ENCODE results near the gene LIPC. TPM values are rescaled to one million over a fixed set of nuclear protein-coding genes. Genes with fewer than 3 reads are reported as not detected.
"Not testable (repeated sequence)": the region's sequence is repeated elsewhere in the genome, so short reads cannot be mapped to it uniquely, and the experiment has no call there.

LIPC gene
- total RNA-seq, 1 experiment from 2014 or later: not detected

DNA sequence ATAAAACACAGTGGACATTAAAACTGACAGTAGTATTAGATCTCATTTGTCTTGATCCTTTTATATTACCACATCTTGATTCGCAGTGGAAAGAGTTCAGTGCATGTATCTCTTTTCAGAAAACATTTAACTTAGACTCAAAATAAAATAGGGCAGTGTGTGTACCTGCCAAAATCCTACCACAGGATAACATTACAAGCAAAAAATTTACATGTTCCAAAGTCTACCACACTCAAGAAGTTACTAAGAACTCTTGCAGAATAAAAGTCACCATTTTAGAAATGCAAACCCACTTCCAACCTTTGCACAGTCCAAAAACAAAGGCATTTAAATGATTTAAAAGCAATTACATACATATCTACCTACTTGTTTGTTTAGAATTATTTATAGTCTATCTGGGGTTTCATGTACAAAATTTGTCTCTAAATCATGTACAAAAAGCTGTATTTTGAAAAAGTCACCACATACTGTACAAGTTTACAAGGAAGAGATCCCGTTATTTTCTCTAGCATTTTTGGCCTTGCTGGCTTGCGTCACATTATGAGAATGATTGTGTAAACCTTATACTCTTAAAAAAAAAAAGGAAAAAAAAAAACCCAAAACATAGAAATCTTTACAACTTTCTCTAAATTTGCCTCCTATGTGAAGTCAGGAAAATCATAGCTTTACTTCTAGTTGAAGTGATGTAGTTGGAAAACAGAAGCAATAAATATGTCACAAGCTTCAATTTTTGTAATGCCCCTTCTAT is 163.9 kb downstream of the LIPC start:
- H3K27ac Mint-ChIP-seq (ENCODE audit: low read depth, unreplicated experiment): no peak overlapping the region

DNA sequence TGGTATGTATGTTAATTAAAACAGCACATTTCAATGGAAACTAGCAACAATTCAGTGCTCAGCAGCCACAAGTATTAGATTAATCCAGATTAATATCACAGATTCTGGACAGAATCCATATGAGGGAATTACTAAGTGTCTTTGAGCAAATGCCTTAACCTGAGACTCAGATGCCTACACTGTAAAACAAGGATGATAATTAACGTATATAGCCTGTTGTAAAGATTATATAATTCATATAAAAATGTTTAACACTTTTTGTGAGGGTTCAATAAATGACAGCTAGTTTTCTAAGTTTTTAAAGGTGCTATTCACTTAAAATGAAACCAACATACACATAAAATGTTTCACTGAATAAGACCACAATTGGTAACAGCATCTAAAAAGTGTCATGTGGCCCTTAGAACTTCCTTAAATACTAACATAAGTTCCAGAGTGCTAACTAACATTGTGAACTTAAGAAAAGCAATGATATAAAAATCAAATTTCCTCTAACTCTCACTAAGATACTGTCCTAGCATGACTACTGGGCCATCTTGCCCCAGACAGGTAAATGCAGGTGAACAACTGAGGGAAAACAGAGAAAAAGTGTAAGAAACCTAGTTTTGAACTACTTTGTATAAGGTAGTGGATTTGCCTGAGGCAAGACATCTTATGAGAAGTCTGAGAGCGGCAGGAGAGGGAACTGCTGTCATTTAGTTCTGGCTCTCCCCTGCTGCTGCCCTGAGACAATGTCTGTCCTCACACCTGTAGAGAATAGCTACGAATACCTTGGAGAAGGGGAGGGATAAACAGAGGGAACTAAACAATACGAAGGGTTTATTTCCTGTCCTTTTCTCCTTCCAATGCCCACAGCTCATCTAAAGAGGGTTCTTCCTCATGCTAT is 166.4 kb downstream of the LIPC start:
- Mint-ChIP-seq H3K27ac (ENCODE audit: low read depth, unreplicated experiment) (no peak overlapping the region), H3K4me1 (ENCODE audit: insufficient read depth, unreplicated experiment) (no peaks in the 10 kb centered on the region), H3K27me3 (ENCODE audit: insufficient read depth, unreplicated experiment) (no peaks in the 10 kb centered on the region), H3K36me3 (ENCODE audit: insufficient read depth, unreplicated experiment) (peaks cover 34% of the 10 kb centered on the region), H3K4me3 (ENCODE audit: unreplicated experiment) (no peak overlapping the region), H3K9me3 (ENCODE audit: unreplicated experiment) (peaks cover 6% of the 10 kb centered on the region)
- CTCF ChIA-PET: interaction anchor here (0.6 to 0.7 kb wide), 3 partner anchors 323 to 351 kb away, joined by 3 read pairs; no protein-coding TSS in a partner anchor
- BruUV-seq (replicated peaks): no TSS peak
- TF ChIP-seq, protein P1, sequence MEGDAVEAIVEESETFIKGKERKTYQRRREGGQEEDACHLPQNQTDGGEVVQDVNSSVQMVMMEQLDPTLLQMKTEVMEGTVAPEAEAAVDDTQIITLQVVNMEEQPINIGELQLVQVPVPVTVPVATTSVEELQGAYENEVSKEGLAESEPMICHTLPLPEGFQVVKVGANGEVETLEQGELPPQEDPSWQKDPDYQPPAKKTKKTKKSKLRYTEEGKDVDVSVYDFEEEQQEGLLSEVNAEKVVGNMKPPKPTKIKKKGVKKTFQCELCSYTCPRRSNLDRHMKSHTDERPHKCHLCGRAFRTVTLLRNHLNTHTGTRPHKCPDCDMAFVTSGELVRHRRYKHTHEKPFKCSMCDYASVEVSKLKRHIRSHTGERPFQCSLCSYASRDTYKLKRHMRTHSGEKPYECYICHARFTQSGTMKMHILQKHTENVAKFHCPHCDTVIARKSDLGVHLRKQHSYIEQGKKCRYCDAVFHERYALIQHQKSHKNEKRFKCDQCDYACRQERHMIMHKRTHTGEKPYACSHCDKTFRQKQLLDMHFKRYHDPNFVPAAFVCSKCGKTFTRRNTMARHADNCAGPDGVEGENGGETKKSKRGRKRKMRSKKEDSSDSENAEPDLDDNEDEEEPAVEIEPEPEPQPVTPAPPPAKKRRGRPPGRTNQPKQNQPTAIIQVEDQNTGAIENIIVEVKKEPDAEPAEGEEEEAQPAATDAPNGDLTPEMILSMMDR (IDR thresholded peaks at IDR 0.05; ENCODE audit: unreplicated experiment): no peak
- intact Hi-C loops (cut with micrococcal nuclease): no loop called here
- POLR2A ChIA-PET: no interaction called here
- DNase-seq (ENCODE audit: unreplicated experiment): no peak

More for the DNA sequence above, 163.9 kb downstream of the LIPC start:
- ChIA-PET CTCF (no interaction called here), POLR2A (interaction anchor here (0.6 kb wide), 1 partner anchor 155 kb away, joined by 3 read pairs; no protein-coding TSS in a partner anchor)
- Mint-ChIP-seq H3K4me1 (ENCODE audit: insufficient read depth, unreplicated experiment) (no peaks in the 10 kb centered on the region), H3K4me3 (ENCODE audit: unreplicated experiment) (no peak overlapping the region), H3K36me3 (ENCODE audit: insufficient read depth, unreplicated experiment) (peaks cover 40% of the 10 kb centered on the region), H3K9me3 (ENCODE audit: unreplicated experiment) (peaks cover 6% of the 10 kb centered on the region), H3K27me3 (ENCODE audit: insufficient read depth, unreplicated experiment) (no peaks in the 10 kb centered on the region)
- intact Hi-C loops (cut with micrococcal nuclease): no loop called here
- TF ChIP-seq, protein P1 (IDR thresholded peaks at IDR 0.05; ENCODE audit: unreplicated experiment): no peak
- BruUV-seq (replicated peaks): TSS peak; percentile 49
- DNase-seq (ENCODE audit: unreplicated experiment): no peak

DNA sequence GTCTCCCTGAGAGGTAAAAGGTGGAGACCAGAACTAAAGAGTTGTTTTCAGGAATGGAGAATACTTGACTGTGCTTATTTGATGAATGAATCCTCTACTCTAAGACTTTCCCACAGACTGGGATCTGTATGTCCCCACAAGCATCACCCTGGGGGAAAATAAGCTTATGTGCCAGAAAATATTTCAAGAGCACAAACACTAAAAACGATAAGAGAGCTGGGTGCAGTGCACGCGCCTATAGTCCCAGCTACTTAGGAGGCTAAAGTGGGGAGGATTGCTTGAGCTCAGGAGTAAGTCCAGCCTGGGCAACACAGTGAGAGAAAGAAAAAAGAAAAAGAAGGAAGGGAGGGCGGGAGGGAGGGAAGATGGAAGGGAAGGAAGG is 167.0 kb downstream of the LIPC start:
- Mint-ChIP-seq H3K27me3 (ENCODE audit: insufficient read depth, unreplicated experiment) (no peaks in the 10 kb centered on the region), H3K27ac (ENCODE audit: low read depth, unreplicated experiment) (no peak overlapping the region), H3K4me1 (ENCODE audit: insufficient read depth, unreplicated experiment) (no peaks in the 10 kb centered on the region), H3K4me3 (ENCODE audit: unreplicated experiment) (no peak overlapping the region), H3K36me3 (ENCODE audit: insufficient read depth, unreplicated experiment) (peaks cover 28% of the 10 kb centered on the region), H3K9me3 (ENCODE audit: unreplicated experiment) (peaks cover 6% of the 10 kb centered on the region)
- BruUV-seq (replicated peaks): no TSS peak
- POLR2A ChIA-PET: no interaction called here
- CTCF ChIA-PET: interaction anchor here (0.6 to 0.7 kb wide), 2 partner anchors 324 to 351 kb away, joined by 3 read pairs; no protein-coding TSS in a partner anchor
- intact Hi-C loops (cut with micrococcal nuclease): no loop called here
- DNase-seq (ENCODE audit: unreplicated experiment): no peak
- TF ChIP-seq, protein P1 (IDR thresholded peaks at IDR 0.05; ENCODE audit: unreplicated experiment): no peak

DNA sequence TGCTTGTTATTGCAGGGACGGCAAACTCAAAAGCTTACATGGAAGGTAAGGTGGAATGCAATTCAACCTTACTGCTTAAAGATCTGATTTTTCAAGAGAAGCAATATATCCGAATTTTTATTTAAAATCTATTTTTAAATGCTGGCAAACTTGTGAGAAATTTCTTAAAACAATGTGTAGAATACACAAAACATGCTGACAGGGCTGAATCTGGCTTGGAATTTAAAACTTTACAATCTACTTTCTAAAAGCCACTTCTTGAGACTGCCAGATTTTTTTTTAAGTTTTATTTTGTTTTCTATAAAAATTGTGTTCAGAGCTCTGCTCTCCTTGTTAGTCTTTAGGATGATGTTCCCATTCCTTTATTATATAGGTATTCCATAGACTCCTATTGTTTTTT is 171.0 kb downstream of the LIPC start:
- Mint-ChIP-seq H3K4me3 (ENCODE audit: unreplicated experiment) (no peak overlapping the region), H3K27ac (ENCODE audit: low read depth, unreplicated experiment) (no peak overlapping the region), H3K27me3 (ENCODE audit: insufficient read depth, unreplicated experiment) (no peaks in the 10 kb centered on the region), H3K36me3 (ENCODE audit: insufficient read depth, unreplicated experiment) (peaks cover 9% of the 10 kb centered on the region), H3K9me3 (ENCODE audit: unreplicated experiment) (peaks cover 6% of the 10 kb centered on the region), H3K4me1 (ENCODE audit: insufficient read depth, unreplicated experiment) (no peaks in the 10 kb centered on the region)
- intact Hi-C loops (cut with micrococcal nuclease): no loop called here
- ChIA-PET POLR2A (no interaction called here), CTCF (interaction anchor here (0.6 kb wide), 1 partner anchor 826 kb away, joined by 3 read pairs; no protein-coding TSS in a partner anchor)
- no TSS peak for BruUV-seq (replicated peaks)
- DNase-seq (ENCODE audit: unreplicated experiment): no peak
- TF ChIP-seq, protein P1 (IDR thresholded peaks at IDR 0.05; ENCODE audit: unreplicated experiment): no peak

DNA sequence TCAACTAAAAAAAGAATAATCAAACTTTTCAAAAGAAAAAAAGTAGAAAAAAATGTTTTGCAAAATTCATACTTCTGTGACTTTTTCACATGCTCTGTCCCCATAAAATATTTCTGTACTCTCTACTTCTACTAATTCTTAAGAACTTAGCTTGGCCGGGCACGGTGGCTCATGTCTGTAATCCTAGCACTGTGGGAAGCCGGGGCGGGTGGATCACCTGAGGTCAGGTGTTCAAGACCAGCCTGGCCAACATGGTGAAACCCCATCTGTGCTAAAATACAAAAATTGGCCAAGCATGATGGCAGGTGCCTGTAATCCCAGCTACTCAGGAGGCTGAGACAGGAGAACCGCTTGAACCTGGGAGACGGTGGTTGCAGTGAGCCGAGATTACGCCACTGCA is 172.1 kb downstream of the LIPC start:
- peaks cover 15% of the 10 kb centered on the region for H3K36me3 Mint-ChIP-seq (ENCODE audit: insufficient read depth, unreplicated experiment)
- BruUV-seq (replicated peaks): not testable (repeated sequence)
- CTCF ChIA-PET: interaction anchor here (0.9 kb wide), 1 partner anchor 20 kb away, joined by 3 read pairs; no protein-coding TSS in a partner anchor

More for the DNA sequence above, 172.1 kb downstream of the LIPC start:
- POLR2A ChIA-PET; H3K27me3 Mint-ChIP-seq (ENCODE audit: insufficient read depth, unreplicated experiment); H3K27ac Mint-ChIP-seq (ENCODE audit: low read depth, unreplicated experiment); H3K4me3 Mint-ChIP-seq (ENCODE audit: unreplicated experiment); H3K4me1 Mint-ChIP-seq (ENCODE audit: insufficient read depth, unreplicated experiment); H3K9me3 Mint-ChIP-seq (ENCODE audit: unreplicated experiment); intact Hi-C loops (cut with micrococcal nuclease); DNase-seq (ENCODE audit: unreplicated experiment): not testable (repeated sequence)

All from MCF 10A (cell line).